ENCODE measurements around the gene ARHGAP11A. TPM values are rescaled to one million over a fixed set of nuclear protein-coding genes. Genes with fewer than 3 reads are reported as not detected.

ARHGAP11A gene
- total RNA-seq, 1 donor from 2014 or later: 2.5 TPM

DNA sequence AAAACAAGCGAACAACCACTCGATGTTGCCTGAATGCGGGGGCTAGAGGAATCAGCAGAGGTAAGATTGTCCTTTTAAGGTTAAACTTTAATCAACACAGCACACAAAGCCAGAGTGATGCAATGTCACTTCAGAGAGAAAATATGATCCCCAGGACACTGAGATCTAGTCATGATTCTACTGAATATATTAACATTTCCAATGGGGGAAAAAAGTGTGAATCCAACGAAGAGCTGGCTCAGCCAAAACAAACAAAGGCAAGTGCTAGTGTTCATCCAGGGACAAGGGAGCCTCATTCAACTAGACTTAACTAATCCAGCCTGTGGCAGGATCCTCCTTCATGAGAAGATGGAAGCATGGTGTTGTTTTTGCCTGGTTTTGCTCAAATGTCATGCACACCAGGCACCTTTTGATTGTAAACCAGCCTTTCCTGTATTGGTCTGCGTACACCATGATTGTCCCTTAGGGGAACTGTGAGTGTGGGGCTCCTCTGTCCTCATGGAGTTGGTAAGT is 62.0 kb downstream of the ARHGAP11A start:
- DNase-seq (ENCODE audit: low spot score) (no peak), ATAC-seq (peak; percentile 89)

DNA sequence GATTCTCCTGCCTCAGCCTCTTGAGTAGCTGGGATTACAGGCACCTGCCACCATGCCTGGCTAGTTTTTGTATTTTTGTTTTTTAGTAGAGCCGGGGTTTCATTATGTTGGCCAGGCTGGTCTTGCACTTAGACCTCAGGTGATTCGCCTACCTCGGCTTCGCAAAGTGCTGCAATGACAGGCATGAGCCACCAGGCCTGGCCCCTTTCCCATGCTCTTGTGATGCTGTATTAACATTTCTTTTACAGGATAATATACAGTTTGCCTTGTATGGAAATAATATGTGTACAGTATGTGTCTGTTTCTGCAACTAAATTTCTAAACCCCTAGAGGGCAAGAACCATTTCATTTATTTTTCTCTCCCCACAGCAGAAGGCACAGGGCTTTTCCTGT is 64.0 kb downstream of the ARHGAP11A start:
- no peak for ATAC-seq
- intact Hi-C loops (cut with DNase I): no loop called here
- DNase-seq (ENCODE audit: low spot score): no peak

More for the DNA sequence above, 62.0 kb downstream of the ARHGAP11A start:
- intact Hi-C loops (cut with DNase I): no loop called here

GRCh38 chr15:32682569-32682968 is 67.3 kb downstream of the ARHGAP11A start:
- DNase-seq (ENCODE audit: low spot score) (no peak), ATAC-seq (peak; percentile 75)
- intact Hi-C loops (cut with DNase I): no loop called here

- ATAC-seq: no peak
- no peak for DNase-seq (ENCODE audit: low spot score)
- intact Hi-C loops (cut with DNase I): no loop called here
Observed at GRCh38 chr15:32682977-32683630, 67.8 kb downstream of the ARHGAP11A start.

DNA sequence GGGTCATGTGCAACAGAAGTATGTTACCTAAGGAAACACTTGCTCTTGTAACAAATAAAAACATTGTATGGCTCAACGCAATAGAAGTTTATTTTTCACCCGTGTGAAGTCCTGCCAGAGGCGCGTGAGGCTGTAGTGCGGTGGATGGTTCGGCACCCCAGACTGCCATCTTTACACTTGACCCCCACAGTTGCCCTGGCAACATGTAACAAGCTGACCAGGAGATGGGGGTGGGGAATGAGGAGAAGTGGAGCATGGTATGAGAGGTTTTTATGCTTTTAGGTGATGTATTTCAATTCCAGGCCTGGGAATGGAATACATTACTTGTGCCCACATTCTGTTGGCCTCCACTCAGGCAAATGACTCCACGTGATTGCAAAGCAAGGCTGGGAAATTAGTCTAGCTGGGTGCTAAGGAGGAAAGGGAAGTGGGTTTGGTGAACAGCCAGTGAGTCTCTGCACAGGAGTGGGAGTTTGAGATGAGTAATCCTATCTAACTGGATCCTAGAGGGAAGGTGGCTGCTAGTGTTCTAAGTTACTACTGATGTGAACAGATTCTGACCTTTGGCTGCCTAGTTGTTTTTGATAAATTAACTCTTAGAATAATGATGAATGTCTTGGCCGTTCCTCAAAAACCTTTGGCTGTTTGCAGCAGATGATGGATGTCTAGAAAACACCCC is 68.7 kb downstream of the ARHGAP11A start:
- no peak for DNase-seq (ENCODE audit: low spot score)
- intact Hi-C loops (cut with DNase I): no loop called here
- ATAC-seq: peak; percentile 48

DNA sequence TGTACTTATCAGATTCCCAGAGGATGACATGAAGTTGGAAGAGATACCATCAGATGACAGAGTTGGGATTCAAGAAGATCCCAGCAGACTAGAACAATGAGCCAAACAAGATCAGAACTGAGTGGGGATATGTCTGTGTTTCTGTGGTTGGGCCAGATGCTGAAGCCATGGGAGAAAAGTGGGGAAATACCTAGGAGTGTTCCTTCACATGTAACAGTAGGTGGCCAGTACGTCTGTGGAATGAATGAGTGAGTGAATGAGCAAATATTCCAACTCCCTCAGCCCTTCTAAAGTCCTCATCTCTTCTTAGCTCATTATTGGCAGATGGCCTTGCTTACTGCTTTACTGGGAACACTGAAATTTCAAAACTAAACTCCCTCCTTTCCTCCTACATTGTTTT is 70.3 kb downstream of the ARHGAP11A start:
- DNase-seq (ENCODE audit: low spot score) (no peak), ATAC-seq (peak; percentile 62)
- intact Hi-C loops (cut with DNase I): no loop called here

DNA sequence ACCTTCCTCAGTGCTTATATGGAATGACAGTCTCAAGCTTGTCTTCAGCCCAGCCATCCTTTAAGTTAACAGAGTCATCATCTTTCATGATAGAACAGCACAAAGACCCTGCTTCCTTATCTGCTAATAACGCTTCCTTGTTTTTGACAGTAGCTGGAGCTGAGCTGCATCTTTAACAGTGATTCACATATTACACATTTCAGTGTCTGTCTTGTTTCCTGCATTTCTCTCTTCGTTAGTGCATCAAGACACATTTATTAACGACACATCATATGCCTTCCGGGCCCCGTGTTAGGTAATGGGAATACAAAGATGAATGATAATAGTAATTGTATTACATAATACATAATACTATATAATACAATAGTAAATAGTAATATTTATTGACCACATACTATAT is 72.3 kb downstream of the ARHGAP11A start:
- ATAC-seq (no peak), DNase-seq (ENCODE audit: low spot score) (no peak)
- intact Hi-C loops (cut with DNase I): no loop called here

- ATAC-seq (no peak), DNase-seq (ENCODE audit: low spot score) (no peak)
- intact Hi-C loops (cut with DNase I): no loop called here
Observed at GRCh38 chr15:32688151-32688639, 72.9 kb downstream of the ARHGAP11A start.

Other genes starting within 250 kb of the ARHGAP11A start
- gene GOLGA8K, start 212.2 kb upstream of the ARHGAP11A start, total RNA-seq: 6.2 TPM
- gene GOLGA8O, start 159.9 kb upstream of the ARHGAP11A start, total RNA-seq: 9.9 TPM
- 35.0 TPM for gene GOLGA8N, start 22.0 kb upstream of the ARHGAP11A start, total RNA-seq
- gene SCG5, start 26.2 kb downstream of the ARHGAP11A start, total RNA-seq: 2.5 TPM
- 4.6 TPM for gene GREM1, start 102.5 kb downstream of the ARHGAP11A start, total RNA-seq